Esophagus (tissue), 2 donors: ENCODE measurements around the gene NTN1. TPM values are rescaled to one million over a fixed set of nuclear protein-coding genes. Genes with fewer than 3 reads are reported as not detected.
A peak's percentile ranks its signal among the peaks of the same experiment; 100 is the strongest.

Experiments used
- H3K27ac ChIP-seq, 2 donors: one replicate each; pipeline ENCODE4 v1.5.1; 2013; ENCODE audit warnings: low read depth in 2 of 2, mild to moderate bottlenecking in 2 of 2, inconsistent platforms in 1 of 2, low read length in 1 of 2, moderate library complexity in 1 of 2
- H3K27me3 ChIP-seq, 2 donors: one replicate each; pipeline ENCODE4 v1.6.1; 2013; ENCODE audit warnings: low read length in 2 of 2, control low read depth in 1 of 2, mild to moderate bottlenecking in 1 of 2; ENCODE audit not compliant: insufficient read depth in 2 of 2, control insufficient read depth in 1 of 2
- H3K36me3 ChIP-seq, 2 donors: one replicate each; pipeline ENCODE4 v1.6.1; 2013; ENCODE audit warnings: low read length in 1 of 2; ENCODE audit not compliant: control insufficient read depth in 2 of 2, insufficient read depth in 2 of 2
- H3K4me1 ChIP-seq, 2 donors: one replicate each; pipeline ENCODE4 v1.6.1; 2013; ENCODE audit warnings: low read length in 1 of 2; ENCODE audit not compliant: control insufficient read depth in 2 of 2, insufficient read depth in 2 of 2
- H3K4me3 ChIP-seq, 2 donors: one replicate each; pipeline ENCODE4 v1.5.1; 2013; ENCODE audit warnings: low read length in 2 of 2, mild to moderate bottlenecking in 2 of 2, low read depth in 1 of 2, moderate library complexity in 1 of 2
- H3K9me3 ChIP-seq, 2 donors: one replicate each; pipeline ENCODE4 v1.6.1; 2013; ENCODE audit warnings: mild to moderate bottlenecking in 2 of 2, low read depth in 1 of 2, low read length in 1 of 2, moderate library complexity in 1 of 2; ENCODE audit not compliant: control insufficient read depth in 2 of 2, insufficient read depth in 1 of 2
- WGBS, 2 donors: extraction: QIAGEN DNeasy Blood & Tissue Kit; methylation state at CpG; one replicate each; pipeline ENCODE4 v1.1.7; 2013; 5-methylcytosine and 5-hydroxymethylcytosine counted together
- polyA plus RNA-seq, 2 donors: library from polyadenylated mRNA; stranded (reverse); fragments of 200-250 nt; gene quantifications; one replicate each; pipeline ENCODE4 v1.2.3, GENCODE V29; 2013
- donor health status: healthy with polysubstance abuse.
- donor health status: Bipolar disorder and iron deficiency.

NTN1 gene
- polyA plus RNA-seq, 2 donors = 10.3 to 12.3 TPM

DNA sequence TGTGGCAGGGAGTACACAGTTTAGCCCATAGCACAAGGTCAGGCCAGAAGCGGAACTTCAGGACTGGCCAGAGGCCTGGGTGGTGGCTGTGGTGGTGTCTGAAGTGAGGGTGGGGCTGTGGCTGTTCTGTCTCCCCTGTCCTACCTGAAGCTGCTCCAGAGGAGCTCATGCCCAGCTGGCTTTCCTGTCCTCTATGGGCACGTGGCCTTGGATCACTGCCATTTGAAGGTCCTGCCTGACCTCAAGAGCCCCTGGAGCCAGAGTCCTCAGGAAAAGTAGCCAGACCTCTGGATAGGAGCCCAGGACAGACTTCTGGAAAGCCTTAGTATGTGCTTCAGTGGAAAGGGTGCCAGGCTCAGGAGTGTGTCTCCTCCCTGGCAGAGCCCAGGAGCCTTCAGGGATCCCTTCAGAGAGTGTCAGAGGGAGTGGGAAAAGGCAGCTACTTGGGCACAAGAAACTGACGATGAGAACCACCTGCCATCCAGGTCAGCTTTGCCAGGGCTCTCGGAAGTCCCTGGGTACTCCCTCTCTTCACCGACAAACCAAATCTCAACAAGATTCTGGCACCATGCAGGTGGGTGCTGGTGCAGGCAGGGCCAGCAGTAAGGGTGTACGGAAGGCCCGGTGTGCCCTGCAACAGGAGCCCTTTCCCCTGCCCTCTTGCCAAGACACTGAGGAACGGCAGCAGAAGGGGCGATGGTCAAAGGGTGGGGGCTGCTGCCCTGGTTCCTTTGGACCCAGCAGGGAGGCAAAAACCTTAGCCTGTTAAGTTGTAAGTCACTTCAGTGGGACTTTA is 153.7 kb downstream of the NTN1 start:
- H3K4me3 ChIP-seq = no peak overlapping the region
- H3K27ac ChIP-seq = peak overlapping the region in 1 of 2 donors; percentile 54
- H3K9me3 ChIP-seq = no peaks in the 10 kb centered on the region
- H3K4me1 ChIP-seq = peaks cover 4 to 9% of the 10 kb centered on the region in 2 donors
- no peaks in the 10 kb centered on the region for H3K36me3 ChIP-seq
- 83 to 92% methylated on average over 9 of the region's 9 CpGs for WGBS, 2 donors
- no peaks in the 10 kb centered on the region for H3K27me3 ChIP-seq

DNA sequence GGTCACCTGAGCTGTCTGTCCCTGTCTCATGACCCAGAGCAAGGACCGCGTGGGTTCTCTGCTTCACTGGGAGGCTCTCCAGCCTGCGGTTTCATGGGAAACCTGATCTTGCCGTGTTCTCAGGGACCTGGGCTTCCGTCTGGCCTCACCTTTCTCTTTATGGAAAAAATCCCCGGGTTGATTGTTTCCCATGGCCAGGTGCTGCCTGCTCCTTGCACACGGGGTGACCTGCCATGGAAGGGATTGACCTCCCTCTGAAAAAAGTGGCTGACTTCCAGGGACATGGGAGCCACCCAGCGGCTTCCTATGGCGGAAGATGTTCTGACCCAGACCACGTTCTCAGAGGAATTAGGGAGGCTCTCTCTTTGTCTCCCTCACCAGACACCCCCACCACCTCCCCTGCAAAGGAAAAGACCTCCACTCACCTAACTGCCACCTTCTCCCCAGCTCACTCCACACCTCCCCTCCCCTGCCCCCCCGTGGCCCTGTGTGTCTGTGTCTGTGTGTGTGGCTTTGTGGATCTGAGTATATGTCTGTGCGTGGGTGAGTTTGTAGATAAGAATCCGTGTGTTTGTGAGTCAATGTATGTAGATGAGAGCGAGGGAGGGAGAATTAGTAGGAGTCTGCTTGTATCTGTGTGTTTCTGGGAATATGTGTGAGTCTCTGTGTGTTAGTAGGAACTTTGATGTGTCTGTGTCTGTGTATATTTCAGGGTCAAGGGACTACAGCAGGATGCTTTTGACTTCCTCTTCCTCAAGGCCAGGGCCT is 154.6 kb downstream of the NTN1 start:
- Histone ChIP-seq H3K9me3 (no peaks in the 10 kb centered on the region), H3K4me1 (peaks cover 4 to 9% of the 10 kb centered on the region in 2 donors), H3K27me3 (no peaks in the 10 kb centered on the region), H3K36me3 (no peaks in the 10 kb centered on the region), H3K4me3 (no peak overlapping the region), H3K27ac (no peak overlapping the region)
- WGBS, 2 donors = 71 to 72% methylated on average over 14 of the region's 14 CpGs

DNA sequence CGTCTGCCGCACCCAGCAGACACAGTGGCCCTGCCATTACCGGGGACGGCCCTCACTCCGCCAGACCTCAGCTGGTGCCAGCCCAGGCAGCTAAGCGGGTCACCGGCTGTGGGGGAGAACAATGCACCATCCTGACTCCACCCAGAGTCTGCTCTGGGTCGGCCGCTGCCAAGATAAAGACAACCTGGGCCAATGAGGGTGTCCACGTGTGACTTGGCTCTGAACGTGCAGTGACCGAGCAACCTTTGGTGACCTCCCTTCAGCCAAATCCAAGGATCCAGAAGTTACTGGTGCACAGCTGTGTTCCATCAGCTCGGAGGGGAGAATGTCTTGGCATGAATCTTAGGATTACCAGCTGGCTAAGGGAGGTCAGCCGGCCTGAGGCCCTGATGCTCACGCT is 155.9 kb downstream of the NTN1 start:
- Histone ChIP-seq H3K36me3 (no peaks in the 10 kb centered on the region), H3K9me3 (no peaks in the 10 kb centered on the region), H3K27ac (no peak overlapping the region), H3K4me3 (no peak overlapping the region), H3K27me3 (no peaks in the 10 kb centered on the region), H3K4me1 (peaks cover 4 to 9% of the 10 kb centered on the region in 2 donors)
- WGBS, 2 donors = 60 to 72% methylated on average over 15 of the region's 15 CpGs

DNA sequence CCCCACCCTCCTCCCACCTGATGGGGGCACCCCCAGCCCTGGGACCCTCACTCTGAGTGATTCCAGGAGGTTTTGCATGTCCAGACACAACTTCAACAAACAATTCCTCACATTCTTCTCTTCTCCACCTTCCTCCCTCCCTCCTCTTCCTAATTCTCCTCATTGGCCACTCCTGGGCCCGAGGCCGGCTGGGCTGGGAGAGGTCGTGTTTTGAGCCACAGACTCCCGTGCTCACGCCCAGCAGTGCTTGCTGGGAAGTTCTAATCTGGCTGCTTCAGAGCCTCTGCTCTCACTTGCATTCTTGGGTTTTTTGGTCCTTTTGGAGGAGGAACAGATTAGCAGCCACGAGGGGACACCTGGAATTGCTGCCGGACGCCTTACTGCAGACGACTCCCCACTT is 157.0 kb downstream of the NTN1 start:
- Histone ChIP-seq H3K27ac (no peak overlapping the region), H3K4me3 (no peak overlapping the region), H3K27me3 (no peaks in the 10 kb centered on the region), H3K36me3 (no peaks in the 10 kb centered on the region), H3K9me3 (no peaks in the 10 kb centered on the region), H3K4me1 (peaks cover 4 to 17% of the 10 kb centered on the region in 2 donors)
- 51 to 69% methylated on average over 9 of the region's 9 CpGs for WGBS, 2 donors

DNA sequence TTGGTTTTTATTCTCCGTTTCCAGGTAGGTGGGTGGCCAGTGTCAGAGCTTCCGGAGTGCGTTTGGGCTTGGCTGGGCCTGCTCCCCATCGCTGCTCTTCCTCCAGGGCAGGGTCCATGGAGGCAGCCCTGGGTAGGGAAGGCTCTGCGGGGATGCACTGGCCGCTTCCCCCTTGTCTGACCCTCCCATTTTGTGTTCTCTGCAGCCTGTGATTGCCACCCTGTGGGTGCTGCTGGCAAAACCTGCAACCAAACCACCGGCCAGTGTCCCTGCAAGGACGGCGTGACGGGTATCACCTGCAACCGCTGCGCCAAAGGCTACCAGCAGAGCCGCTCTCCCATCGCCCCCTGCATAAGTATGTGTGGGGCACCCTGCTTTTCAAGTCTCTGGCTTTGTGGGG is 158.3 kb downstream of the NTN1 start:
- Histone ChIP-seq H3K36me3 (no peaks in the 10 kb centered on the region), H3K4me1 (peaks cover 4 to 26% of the 10 kb centered on the region in 2 donors), H3K4me3 (no peak overlapping the region), H3K9me3 (no peaks in the 10 kb centered on the region), H3K27ac (no peak overlapping the region), H3K27me3 (no peaks in the 10 kb centered on the region)
- 88 to 91% methylated on average over 14 of the region's 14 CpGs for WGBS, 2 donors

DNA sequence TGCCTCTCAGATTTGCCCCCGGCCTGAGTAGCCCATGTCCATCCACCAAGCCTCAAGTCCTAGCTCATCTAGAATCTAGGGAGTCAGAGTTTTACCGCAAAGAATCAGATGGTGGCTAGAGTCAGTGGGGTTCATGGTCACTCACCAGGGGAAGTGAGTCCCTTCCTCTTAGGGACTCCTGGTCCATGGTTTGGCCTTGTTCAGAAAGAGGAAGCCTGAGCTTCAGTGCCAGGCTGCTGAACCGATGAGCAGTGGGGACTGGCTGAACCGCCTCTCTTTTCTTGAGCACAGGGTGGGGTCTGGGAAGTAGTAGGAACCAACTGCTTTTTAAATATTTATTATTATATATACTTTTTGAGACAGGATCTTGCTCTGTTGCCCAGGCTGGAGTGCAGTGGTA is 160.3 kb downstream of the NTN1 start:
- no peak overlapping the region for H3K27ac ChIP-seq
- H3K4me1 ChIP-seq = peaks cover 11 to 34% of the 10 kb centered on the region in 2 donors
- no peaks in the 10 kb centered on the region for H3K27me3 ChIP-seq
- no peaks in the 10 kb centered on the region for H3K9me3 ChIP-seq
- H3K4me3 ChIP-seq = no peak overlapping the region
- H3K36me3 ChIP-seq = no peaks in the 10 kb centered on the region
- WGBS, 2 donors = 74 to 75% methylated on average over 4 of the region's 4 CpGs

DNA sequence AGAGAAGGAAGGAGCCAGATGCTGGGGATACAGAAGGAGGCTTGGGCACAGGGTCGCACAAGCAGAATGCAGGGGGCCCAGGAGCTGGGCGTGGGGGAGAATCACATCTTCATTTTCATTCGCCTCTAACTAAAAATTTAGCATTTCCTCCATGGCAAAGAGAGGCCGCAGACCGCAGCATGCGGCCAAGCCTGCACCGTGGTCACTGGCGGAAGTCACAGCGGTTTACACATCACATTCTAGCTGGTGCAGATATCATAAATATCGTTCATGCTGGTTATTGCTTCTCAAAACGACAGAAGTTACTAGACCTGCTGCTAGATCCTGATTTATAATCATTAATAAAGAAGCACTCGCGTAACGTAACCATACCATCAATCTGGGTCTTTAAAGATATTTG is 162.0 kb downstream of the NTN1 start:
- H3K27ac ChIP-seq = no peak overlapping the region
- peaks cover 13 to 33% of the 10 kb centered on the region in 2 donors for H3K4me1 ChIP-seq
- WGBS, 2 donors = 81 to 84% methylated on average over 14 of the region's 14 CpGs
- H3K9me3 ChIP-seq = no peaks in the 10 kb centered on the region
- no peak overlapping the region for H3K4me3 ChIP-seq
- no peaks in the 10 kb centered on the region for H3K27me3 ChIP-seq
- no peaks in the 10 kb centered on the region for H3K36me3 ChIP-seq

DNA sequence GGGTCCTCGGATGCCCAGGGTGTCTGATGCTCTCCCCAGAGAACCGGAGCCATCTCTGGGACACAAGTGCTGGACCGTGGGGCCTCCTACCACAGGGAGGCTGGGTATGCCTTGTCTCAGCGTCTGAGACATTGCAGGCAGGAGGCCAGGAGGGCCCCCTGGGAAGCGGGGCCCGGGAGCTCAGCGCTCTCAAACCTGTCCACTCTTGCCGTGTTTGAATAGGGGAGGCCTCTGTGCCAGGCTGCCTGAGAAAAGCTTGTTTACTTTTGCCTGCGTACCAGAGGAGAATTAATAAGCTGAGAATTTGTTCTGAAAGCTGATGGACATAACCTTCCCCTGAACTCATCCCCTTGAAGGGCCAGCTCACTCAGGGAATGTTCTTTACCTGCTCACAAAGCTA is 163.8 kb downstream of the NTN1 start:
- H3K27ac ChIP-seq = peak overlapping the region; percentile 50 to 83
- H3K36me3 ChIP-seq = no peaks in the 10 kb centered on the region
- H3K4me1 ChIP-seq = peaks cover 10 to 27% of the 10 kb centered on the region in 2 donors
- 29 to 53% methylated on average over 9 of the region's 9 CpGs for WGBS, 2 donors
- H3K9me3 ChIP-seq = no peaks in the 10 kb centered on the region
- no peak overlapping the region for H3K4me3 ChIP-seq
- H3K27me3 ChIP-seq = no peaks in the 10 kb centered on the region

DNA sequence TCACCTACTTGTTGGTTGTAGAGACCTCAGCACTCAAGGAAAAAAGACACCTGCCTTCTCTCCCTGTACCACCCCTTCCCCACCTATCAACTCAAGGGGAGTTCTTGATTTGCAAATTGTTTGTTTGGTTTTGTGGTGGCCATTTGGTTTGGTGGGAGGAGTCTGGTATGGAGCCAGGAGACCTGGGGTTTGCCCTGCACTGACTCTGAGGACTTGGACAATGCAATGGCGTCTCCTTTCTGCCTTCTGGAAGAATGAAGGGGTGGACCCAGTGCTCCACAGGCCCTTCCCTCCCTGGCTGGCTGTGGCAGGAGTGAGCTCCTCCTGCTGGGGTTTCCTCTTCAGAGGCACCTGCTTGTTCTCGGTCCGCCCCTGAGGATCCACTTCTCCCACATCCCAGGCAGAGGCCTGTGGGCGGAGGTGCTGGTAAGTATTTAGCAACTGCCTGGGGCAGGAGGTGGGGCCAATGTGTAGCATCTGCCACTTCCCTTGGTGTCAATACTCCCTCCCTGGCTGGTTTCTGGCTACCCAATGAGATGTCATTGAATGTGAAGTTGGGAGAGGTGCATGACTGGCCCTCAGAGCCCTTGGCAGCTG is 164.5 kb downstream of the NTN1 start:
- no peaks in the 10 kb centered on the region for H3K36me3 ChIP-seq
- peaks cover 10 to 27% of the 10 kb centered on the region in 2 donors for H3K4me1 ChIP-seq
- no peak overlapping the region for H3K4me3 ChIP-seq
- no peaks in the 10 kb centered on the region for H3K9me3 ChIP-seq
- H3K27me3 ChIP-seq = no peaks in the 10 kb centered on the region
- WGBS, 2 donors = 62 to 90% methylated on average over 4 of the region's 4 CpGs
- H3K27ac ChIP-seq = peak overlapping the region; percentile 39 to 83
